HG02642 (cell line): Measurements from ENCODE around the gene STARD13.

Experiments
- ATAC-seq: cut with Tn5 transposase; IDR thresholded peaks from one replicate; pipeline ENCODE4 v1.9.1; 2021; ENCODE audit warnings: mild to moderate bottlenecking; ENCODE audit not compliant: unreplicated experiment, poor library complexity

STARD13 gene

DNA sequence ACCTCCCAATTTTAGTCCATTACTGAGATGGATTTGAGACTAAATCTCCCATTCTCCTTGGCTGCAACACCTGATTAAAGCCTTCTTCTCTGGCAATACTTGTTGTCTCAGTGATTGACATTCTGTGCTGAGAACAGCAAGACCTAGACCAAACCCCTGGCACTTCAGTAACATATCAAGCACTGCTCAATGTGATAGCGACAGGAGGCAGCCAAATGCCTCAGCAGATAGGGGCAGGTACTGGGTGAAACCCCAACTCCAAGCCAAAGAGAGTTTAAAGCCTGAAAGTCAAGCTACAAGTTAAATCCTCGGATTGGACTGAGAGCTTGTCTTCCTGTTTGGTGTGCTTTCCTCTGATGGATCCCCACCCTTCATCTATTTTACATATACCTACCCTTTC lies 52.7 kb downstream of the STARD13 start:
- ATAC-seq = no peak

DNA sequence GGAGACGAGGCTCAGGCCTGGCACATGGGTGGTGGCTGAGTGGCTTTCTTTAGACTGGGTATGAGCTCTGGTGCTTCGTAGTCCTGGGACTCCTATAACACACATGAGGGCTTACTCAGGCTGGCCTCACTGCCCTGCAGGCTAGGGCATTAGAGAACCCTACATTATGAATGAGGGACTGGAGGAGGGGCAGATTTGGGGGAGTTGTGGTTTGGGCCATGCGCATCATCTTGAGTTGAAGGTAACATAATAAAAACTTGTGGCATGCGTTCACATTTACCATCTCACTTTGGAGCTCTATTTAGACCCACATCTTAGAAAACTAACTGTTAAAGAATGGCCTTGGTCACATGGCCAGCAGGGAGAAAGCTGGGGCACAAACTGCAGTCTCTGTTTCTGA lies 54.2 kb downstream of the STARD13 start:
- no peak for ATAC-seq

DNA sequence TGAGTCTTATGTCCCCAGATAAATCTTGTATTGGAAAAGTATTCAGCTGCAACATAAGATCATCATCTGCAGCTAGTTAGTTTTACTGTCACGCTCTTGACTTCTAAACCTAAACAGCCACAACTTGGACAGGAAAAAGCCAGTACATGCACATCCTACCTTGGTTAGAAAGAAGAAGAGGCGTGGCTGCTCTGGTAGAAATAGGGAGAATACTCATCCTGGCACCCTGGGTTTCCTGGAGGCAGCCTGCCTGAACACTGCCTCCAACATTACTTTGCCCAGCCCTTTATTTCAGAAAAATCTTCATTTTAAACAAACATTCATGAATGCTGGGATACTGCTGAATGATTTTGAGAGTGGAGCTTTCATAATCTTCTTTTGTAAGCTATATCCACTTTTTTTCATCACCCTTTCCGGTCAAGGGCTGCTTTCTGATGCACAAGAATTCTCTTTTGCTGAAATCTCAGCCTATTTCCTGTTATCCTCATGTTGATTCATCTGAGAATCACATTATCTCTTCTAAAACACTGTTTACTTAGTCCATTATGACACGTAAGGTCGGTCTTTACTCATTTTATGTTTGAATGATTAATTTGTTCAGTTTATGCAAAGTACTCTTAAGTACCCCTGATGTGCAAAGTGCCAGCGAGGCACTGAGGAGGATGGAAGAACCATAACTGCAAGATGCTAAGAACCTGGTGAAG lies 55.2 kb downstream of the STARD13 start:
- no peak for ATAC-seq

DNA sequence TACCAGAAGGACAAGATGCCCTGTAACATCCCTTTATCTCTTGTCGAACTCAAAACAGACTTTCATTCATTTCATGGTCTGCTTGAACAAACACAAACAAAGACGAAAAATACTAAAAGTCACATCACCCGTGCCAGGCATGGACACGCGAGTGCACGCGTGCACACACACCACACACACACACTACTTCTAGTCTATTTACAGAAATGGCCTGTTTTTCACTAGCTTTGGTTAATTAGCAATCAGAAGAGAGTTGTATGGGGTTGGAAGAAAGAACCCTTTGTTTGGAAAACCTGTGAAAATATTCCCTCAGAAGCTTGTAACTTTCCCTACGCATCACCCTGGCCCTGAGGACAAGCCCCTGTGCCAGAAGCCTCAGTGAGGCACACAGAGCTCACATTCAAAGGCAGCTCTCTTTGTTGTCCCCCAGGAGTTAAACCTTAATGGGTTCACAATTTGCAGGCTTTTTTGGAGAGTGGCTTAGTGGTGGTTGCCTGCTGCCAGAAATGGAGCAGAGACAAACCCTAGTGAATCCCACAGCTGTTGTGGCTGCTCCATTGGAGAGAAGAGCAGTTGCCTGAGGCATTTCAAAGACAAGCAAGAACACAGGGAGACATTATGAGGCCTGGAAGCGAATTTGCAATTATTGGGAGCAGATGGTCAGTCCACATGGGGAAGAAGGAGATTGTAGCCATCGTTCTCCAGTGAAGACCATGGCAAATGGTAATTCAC lies 55.9 kb downstream of the STARD13 start:
- ATAC-seq = no peak

DNA sequence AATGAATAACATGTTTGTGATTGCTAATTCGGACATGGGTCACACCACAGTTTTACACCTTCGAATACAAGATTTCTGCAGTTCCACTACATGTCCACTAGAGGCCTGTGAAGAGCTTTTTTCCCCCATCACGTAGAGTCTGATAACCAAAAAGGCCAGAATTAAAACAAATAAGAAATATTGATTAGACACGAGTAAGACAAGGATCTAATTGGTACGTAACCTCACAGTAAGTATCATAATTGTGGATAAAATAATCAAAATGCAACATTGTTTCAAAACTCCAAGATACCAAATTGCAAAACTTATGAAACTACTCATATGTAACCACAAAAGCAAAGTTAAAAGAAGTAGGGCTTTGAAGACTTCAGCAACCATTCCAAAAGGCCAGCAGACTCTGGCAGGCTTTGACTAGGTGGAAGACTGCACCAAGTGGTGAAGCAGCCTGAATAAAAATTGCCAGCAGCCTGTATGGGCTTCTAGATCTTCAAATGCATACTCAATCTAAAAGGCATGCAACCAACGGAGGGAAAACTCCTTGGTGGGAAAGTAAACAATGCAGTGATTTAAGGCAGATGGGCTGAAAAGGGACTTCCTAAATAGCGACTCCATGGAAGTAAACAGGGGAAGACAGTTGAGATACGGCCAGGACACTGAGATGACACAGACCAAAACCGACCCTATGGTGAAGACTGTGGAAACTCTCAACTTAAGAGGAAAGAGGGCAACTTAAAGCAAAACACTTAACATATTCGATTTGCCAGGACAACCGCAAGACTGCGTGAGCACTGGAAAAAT lies 56.7 kb downstream of the STARD13 start:
- peak; percentile 81 for ATAC-seq

DNA sequence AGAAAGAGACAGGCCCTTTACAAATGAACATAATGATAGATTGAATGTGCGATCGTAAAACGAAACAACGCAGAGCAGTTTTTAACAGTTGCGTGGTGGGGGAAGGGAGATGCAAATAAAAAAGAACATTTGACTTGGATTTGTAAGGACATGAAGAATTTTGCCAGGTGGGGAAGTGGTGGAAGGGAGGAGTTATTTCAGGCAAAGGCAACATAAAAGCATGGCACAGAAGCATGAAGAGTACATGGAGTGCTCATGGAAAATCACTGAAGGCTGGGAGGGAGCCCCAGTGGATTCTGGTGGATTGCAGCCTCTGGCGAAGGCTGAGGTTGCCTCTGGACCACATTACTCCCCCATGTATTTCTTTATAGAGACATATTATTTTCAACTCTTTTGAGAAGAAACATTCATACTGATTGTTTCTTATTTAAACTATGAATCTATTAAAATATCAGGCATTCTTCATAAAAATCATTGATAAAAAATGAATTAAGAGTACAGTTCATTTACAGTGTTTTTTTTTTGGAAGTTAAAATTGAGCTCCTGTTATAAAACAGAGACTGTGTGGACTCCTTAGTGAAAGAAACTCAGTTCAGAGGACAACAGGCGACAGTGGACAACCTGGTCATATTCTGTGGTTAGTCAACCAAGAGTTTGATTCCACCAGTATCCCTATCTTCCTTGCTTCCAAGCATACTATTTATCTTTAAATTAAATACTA lies 57.5 kb downstream of the STARD13 start:
- ATAC-seq = peak; percentile 23

DNA sequence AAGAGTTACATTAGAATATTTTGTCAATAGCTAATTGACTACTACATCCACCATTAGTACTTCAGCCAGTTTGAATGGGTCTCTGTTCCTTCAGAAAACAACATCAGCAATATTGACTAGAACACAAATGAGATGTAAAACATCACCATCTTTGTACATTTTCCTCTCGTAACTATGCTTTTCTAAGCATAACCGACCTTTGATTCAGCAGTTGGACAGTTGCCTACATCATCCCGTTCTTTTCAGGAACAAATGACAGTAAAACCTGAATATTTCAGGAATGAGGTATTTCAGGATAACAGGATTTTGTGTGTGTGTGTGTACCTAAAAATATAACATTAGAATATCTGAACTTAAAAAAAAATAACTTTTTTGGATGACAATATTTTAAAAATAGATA lies 60.9 kb downstream of the STARD13 start:
- no peak for ATAC-seq

DNA sequence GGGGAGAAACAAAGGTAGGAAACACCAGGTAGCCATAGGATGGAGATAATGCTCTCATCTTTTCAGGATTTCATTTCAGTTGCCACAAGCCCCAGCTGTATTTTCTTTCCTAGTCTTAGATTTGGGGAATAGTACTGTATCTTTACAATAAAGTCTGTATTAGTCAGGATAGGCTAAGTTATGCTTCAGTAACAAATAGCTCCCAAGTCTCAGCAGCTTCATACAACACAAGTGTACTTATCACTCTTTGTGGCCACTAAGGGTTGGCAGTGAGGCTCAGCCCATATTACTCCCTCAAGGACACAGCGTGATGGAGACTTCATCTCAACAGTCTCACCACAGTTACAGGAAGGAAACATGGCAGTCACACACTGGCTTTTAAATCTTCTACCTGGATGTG lies 61.4 kb downstream of the STARD13 start:
- no peak for ATAC-seq

DNA sequence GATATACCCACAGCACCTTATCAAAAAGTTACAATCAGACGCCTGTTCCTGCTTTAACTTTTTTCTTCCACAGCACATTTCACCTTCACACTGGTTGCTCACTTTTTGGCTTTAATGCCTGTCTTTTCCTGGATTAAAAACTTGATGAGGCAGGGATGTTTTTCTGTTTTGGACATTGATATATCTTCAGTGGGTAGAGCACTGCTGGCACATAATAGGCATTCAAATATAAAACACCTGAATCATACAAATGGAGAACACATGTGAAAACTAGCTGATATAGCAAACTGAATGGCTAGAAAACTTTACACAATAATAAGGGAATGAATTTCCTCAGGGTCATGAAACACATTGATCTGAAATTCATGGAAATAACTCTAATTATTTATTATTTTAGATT lies 65.6 kb downstream of the STARD13 start:
- no peak for ATAC-seq

DNA sequence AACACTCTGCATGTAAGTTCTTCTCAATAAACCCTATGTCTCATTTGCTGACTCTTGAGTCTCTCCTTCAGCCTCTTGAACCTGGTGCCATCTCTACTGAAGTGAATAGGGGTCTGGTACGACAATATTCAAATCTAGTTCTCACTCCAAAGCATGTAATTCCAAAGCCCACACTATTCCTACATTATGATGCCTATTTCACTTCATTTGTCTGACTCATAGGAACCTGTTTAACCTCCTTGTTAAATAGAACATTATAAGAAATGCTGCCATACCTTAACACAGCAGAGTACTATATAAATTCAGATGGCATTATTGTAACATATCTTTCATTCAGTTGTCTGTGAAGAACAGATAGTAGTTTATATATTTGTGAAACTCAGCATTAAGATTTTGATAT lies 67.1 kb downstream of the STARD13 start:
- no peak for ATAC-seq

DNA sequence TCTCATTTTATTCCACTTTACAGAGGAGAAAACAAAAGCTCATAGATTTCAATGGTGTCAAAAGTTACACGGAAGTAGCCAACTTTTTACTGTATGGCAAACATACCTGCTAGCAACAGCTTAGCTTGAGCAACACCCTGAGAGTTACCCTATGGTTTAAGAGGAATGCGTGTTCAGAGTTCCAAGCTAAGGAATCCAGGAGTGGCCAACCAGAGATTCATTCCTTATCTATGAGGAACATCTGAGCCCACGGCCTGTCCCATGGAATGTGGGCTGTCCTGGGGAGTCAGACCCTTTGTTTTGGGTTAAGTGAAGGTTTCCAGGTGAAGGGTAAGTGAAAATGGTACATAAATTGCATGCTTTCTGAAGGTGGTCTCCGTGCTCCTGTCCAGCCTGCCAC lies 67.5 kb downstream of the STARD13 start:
- ATAC-seq = no peak

DNA sequence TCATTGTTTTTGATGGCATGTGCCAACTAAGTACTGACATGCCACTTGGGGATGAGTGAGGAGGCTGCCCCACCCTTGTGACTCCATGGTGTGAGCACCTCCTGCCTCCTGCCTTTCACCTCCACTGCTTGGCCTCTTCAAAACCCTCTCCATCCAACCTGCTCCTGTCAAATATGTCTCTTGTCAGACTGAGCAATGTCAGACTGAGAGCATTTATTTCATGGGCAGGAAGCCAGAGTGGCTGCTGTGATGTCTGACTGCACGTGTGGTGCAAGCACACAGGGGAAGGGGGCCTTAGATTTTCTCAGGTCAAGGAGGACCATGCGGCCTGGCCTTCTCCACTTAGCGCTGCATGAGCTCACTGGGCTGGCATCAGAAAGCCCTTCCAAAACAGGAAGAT lies 68.3 kb downstream of the STARD13 start:
- no peak for ATAC-seq

DNA sequence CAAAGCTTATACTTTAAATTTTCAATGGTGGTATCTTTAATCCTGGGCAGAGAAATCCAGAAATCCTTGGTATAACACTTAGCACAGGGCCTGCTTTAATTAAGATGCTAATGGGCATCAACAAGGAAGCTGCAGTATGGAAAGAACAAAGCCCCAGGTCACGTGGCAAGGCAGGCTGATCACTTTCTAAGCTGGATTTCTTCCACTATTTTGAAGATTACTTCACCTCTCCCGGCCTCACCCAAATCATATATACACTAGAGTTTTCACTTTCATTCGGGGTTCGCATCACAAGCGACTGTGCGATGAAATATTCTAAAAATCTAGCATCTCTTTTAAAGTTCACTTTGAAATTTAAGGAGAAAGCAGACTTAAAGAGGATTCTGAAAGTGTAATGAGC lies 71.8 kb downstream of the STARD13 start:
- no peak for ATAC-seq

DNA sequence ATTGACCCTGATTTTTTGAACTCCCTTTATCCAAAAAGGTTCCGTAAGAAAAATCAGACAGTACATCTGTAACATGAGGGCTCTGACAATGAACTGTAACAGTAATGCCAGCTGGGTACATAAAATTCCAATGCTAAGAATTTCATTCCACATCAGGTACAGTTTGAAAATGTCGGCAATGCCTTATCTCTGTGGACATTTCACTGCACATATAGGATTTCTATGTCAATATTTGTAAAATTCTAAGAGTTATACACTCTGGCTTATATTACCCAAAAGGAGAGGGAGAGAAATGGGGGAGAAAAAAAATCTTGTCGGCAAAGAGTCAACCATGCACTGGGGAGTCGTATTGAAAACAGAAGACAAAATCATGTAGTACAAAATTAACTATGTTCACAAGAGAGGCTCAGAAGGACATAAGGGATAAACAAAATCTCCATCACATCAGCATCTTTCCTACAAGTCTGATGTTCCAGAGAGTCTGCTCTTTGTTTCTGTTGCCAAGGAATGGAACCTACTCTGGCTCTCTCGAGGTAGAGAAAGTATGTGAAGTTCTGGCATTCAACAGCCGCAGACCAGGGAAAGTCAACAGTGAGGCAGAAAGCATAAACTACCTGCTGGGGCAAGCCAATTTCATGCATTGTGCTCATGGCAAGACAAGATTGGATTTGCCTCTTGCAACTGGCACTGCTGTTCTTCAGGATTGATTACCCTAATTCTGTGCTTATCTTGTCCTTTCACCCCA lies 72.4 kb downstream of the STARD13 start:
- no peak for ATAC-seq

DNA sequence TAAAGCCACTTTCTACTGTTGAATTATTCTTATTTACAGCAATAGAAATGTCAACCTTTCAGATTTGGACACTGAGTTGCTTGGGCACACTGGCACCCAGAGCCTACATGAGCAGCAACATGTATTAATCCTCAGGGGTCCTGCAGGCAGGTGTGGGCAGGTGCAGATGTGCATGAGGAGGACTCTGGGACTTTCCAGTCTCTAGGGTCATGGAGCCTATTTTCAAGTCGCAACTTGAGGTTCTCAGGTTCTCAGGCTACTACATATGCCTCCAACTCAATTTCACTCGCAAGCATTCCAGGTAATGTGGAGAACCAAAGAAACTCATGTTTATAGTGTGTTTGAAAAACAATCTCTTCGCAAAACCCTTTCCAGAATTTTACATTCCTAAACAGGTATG lies 73.2 kb downstream of the STARD13 start:
- ATAC-seq = no peak

DNA sequence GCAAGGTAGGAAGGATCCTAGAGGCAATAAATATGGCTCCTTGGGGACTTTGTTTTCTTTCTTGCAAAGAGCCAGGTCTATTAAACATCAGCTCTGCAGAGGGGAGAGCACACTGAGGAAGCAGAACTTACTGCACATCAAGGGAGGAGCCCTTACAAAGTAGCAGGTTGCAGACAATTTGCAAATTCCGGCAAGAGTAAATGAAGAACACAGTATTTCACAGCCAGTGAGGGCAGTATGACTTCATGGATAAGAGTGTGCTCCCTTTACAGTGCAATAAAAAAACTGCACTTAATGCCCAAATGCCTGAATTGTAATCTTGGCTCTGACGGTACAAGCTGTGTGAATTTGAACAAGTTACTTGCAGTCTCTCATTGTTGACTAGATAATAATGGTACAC lies 75.5 kb downstream of the STARD13 start:
- ATAC-seq = no peak

DNA sequence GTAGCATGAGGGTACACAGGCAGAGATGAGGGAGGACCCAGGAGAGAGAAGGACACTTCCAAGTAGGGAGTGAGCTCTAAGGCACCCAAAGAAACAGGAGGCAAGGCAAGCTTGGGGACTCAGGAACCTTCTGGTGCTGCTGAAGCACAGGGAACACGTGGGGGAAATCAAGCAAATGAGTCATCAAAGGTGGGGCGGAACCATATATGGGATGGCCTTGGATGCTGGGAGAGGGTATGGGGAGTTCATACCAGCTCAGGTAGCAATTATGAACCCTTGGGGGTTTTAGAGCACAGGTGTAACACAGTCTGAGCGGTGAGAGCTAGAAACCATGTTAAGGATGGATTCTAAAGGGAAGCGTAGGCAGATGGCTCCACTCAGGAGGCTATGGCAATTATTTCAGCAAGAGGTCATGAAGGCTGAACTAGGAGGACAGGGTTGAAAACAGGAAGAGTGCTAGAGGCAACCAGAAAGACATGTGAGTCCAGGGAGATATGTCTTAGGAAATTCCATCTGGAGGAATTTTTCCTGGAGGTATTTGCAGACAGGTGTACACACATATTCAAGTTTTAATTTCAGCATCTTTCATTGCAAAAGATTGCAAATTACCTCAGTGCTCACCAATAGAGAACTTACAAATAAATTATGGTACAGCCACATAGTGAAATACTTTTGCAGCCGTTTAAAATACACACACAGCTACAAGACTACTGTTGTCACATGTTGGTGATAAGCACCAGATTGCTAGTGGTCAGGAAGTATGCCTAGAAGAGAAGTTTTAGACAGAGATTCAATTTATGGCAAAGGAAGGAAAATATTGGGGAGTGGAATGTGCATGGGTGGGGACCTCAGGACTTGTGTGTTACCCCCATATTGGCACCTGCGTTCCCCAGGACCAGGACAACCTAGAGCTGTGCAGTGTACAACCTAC lies 77.0 kb downstream of the STARD13 start:
- ATAC-seq = no peak

DNA sequence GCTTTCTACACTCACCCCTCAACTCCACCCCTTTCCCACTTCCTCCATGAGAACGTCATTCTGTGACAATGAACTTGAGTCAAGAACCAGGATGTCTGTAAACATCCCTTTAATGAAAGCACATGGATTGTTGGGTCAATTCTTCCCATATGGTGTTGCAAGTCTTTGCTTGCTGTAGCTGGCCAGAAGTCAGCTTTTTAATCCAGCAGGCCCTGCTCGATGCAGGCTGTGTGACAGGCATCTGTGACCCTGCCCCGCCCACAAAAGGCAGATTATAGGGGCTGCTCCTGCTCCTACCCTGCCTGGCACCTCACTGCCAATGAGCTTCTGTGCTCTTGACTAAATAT lies 78.0 kb downstream of the STARD13 start:
- no peak for ATAC-seq

DNA sequence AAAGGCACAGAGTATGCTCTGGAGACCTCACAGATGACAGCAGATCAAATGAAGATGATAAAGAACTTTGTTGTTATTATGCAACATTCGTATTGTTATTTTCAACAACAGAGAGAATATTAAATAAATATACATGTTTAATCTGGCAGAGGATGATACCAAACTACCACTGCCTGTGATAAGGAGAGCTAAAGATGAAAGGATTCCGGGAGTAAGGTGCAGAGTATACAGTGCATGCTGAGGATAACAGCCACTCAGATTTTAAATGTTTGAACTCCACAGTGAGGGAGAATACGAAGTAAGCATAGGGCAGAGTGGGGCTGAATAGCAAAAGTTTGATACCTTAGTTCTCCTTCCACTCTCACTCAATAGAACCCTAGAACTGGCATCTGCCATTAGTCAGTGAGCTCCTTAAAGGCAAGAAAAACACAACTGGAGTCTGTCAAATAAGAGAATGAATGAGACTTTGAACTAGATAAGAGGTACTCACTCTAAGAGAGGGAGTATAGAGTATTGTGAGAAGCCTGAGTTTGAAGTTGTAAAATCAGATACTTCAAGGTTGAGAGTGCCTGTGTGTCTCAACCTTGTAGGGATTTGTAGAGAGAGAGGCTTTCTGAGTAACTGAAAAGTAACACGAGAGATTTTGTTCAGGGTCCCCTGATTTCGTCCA lies 78.5 kb downstream of the STARD13 start:
- no peak for ATAC-seq
